MM.1S (cell line): ENCODE results near the gene DDN.
A peak's percentile ranks its signal among the peaks of the same experiment; 100 is the strongest.

ENCODE experiments used
- DNase-seq: peaks from one replicate; pipeline ENCODE4 v3.0.0-alpha.2; 2015
- H2AFZ ChIP-seq: fragments of 300-600 bp; sonication (generic); 2 replicates; pipeline ENCODE4 v1.6.0; 2016; ENCODE audit warnings: antibody characterized with exemption, low read length
- H3F3A ChIP-seq: fragments of 300-600 bp; sonication (generic); 2 replicates; pipeline ENCODE4 v1.6.1; 2016; ENCODE audit warnings: mild to moderate bottlenecking, antibody characterized with exemption, low read length, moderate library complexity, mixed read lengths; ENCODE audit not compliant: insufficient read depth
- H3K27ac ChIP-seq: fragments of 300-600 bp; sonication (generic); 2 replicates; pipeline ENCODE4 v1.5.1; 2016; ENCODE audit warnings: mild to moderate bottlenecking, low read length
- H3K27me3 ChIP-seq: fragments of 300-600 bp; sonication (generic); replicated peaks from 2 replicates; pipeline ENCODE4 v1.6.0; 2016; ENCODE audit warnings: low read length; ENCODE audit not compliant: insufficient read depth
- H3K36me3 ChIP-seq: fragments of 300-600 bp; sonication (generic); replicated peaks from 2 replicates; pipeline ENCODE4 v1.6.1; 2016; ENCODE audit warnings: mild to moderate bottlenecking, low read length, mixed read lengths; ENCODE audit not compliant: insufficient read depth
- H3K4me1 ChIP-seq: fragments of 300-600 bp; sonication (generic); 2 replicates; pipeline ENCODE4 v1.6.1; 2016; ENCODE audit warnings: low read length, mixed read lengths
- H3K4me2 ChIP-seq: fragments of 300-600 bp; sonication (generic); 2 replicates; pipeline ENCODE4 v1.6.0; 2016; ENCODE audit warnings: low read depth, low read length
- H3K4me3 ChIP-seq: fragments of 300-600 bp; sonication (generic); 2 replicates; pipeline ENCODE4 v1.5.1; 2016; ENCODE audit warnings: low read length, mixed read lengths
- H3K79me2 ChIP-seq: fragments of 300-600 bp; sonication (generic); 2 replicates; pipeline ENCODE4 v1.6.1; 2016; ENCODE audit warnings: mixed run types, low read length, mixed read lengths
- H3K9ac ChIP-seq: fragments of 300-600 bp; sonication (generic); 2 replicates; pipeline ENCODE4 v1.6.1; 2016; ENCODE audit warnings: low read length, mixed read lengths
- H3K9me2 ChIP-seq: fragments of 300-600 bp; sonication (generic); replicated peaks from 2 replicates; pipeline ENCODE4 v1.6.1; 2016; ENCODE audit warnings: mild to moderate bottlenecking, low read length, mixed read lengths; ENCODE audit not compliant: insufficient read depth
- H3K9me3 ChIP-seq: fragments of 300-600 bp; sonication (generic); replicated peaks from 2 replicates; pipeline ENCODE4 v1.6.1; 2016; ENCODE audit warnings: mild to moderate bottlenecking, low read length, mixed read lengths; ENCODE audit not compliant: insufficient read depth
- H4K20me1 ChIP-seq: fragments of 300-600 bp; sonication (generic); 2 replicates; pipeline ENCODE4 v1.6.1; 2016; ENCODE audit warnings: mild to moderate bottlenecking, low read length, moderate library complexity, mixed read lengths; ENCODE audit not compliant: insufficient read depth
- CTCF ChIP-seq: fragments of 300-600 bp; sonication (generic); IDR thresholded peaks from 2 replicates; pipeline ENCODE4 v1.5.1; 2016; ENCODE audit warnings: antibody characterized with exemption, low read length, mixed read lengths
- EZH2 ChIP-seq: fragments of 300-600 bp; sonication (generic); optimal IDR thresholded peaks from 2 replicates; pipeline ENCODE3; 2017; ENCODE audit warnings: low read depth, mild to moderate bottlenecking, antibody characterized with exemption, low read length, mixed read lengths
- EZH2phosphoT487 ChIP-seq: fragments of 300-600 bp; sonication (generic); IDR thresholded peaks from 2 replicates; pipeline ENCODE4 v1.6.1; 2018; ENCODE audit warnings: antibody characterized with exemption, low read length

DDN gene

DNA sequence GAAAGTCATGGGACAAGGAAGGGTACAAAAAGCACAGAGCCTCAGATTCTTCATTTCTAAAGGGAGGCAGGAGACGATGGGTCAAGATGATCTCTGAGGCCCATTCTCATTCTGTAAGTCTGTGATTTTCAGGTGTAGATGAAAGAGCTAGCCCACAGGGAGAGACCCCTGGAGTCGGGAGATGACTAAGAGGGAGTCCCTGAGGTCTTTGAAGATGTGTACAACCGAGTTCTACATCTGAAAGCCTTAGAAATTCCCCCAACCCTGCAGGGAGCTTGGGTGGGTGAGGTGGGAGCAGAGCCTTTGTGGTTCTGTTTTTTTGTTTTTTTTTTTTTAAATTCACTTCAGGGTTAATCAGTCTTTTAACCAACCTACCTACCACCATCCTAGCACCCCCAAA, 30.7 kb downstream of the DDN start:
- no peaks in the 10 kb centered on the region for H3K79me2 ChIP-seq
- no peak overlapping the region for H3K4me3 ChIP-seq
- H3K4me1 ChIP-seq = peaks cover 27% of the 10 kb centered on the region
- H3K4me2 ChIP-seq = no peak overlapping the region
- H3K27ac ChIP-seq = no peak overlapping the region
- H3K9me2 ChIP-seq = no peaks in the 10 kb centered on the region
- H2AFZ ChIP-seq = no peak overlapping the region
- H4K20me1 ChIP-seq = no peaks in the 10 kb centered on the region
- DNase-seq = no peak
- no peaks in the 10 kb centered on the region for H3K36me3 ChIP-seq
- H3K27me3 ChIP-seq = peaks cover 35% of the 10 kb centered on the region
- no peaks in the 10 kb centered on the region for H3F3A ChIP-seq
- no peak overlapping the region for H3K9ac ChIP-seq
- no peak for TF ChIP-seq EZH2phosphoT487
- no peak for TF ChIP-seq CTCF
- TF ChIP-seq EZH2 = no peak
- H3K9me3 ChIP-seq = no peaks in the 10 kb centered on the region

DNA sequence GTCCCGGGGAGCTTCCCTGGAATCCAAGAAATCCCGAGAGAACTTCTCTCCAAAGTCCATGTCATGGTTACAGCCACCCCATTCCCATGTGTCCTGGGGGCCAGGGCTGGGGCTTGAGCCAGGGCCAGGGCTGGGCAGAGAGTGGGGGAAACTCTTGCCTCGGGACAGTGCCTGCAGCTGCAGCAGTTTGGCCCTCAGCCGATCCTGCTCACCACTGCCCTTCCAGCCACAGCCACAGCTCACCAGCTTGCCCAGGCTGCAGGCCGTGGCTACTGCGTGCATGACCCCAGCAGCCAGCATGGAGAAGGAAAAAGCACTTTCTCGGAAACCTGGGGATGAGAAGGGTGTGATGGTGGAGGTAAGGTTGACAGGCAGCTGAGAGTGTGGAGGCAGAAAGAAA, 31.2 kb downstream of the DDN start:
- no peaks in the 10 kb centered on the region for H3K9me3 ChIP-seq
- H3K27ac ChIP-seq = no peak overlapping the region

DNA sequence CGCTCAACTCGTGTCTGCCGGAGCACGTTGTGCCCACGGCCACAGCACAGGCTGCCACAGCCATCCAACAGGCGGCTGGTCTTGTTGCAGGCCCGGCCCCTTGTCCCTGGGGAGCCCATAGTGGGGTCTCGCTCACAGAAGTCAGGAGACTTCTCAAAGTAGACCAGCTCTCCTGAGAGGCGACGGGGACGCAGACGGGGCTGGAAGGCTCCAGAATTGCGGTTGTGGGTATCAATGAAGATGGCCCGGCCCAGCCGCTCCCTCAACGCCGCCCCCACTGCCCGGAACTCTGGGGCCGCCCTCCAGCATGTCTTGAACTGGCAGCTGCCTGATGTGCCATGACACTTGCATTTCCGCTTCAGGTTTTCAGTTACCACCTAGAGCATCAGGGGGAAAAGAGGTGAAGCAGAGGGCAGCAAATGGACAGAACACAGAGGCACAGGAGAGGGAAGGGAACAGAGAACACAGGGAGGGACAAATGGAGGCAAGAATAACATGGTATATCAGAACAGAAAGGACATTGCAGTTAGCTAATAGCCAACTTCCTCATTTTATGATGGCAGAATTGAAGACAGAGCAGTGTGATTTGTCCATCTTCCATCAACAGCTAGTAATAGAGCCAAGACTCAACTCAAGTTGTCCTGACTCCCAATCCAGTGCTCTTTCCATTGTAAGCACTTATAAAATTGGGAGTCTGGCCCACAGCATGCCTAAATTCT, 32.8 kb downstream of the DDN start:
- Histone ChIP-seq H3K9ac (no peak overlapping the region), H2AFZ (peak overlapping the region; percentile 65), H3F3A (no peaks in the 10 kb centered on the region), H3K79me2 (no peaks in the 10 kb centered on the region), H3K4me2 (peak overlapping the region; percentile 15), H3K9me2 (no peaks in the 10 kb centered on the region), H3K27ac (peak overlapping the region; percentile 0; the same call in 1 of the 2 replicates), H3K4me1 (peaks cover 27% of the 10 kb centered on the region), H3K4me3 (0 out of 2 replicates have a peak overlapping the region, but pooled peaks have one; percentile 9), H4K20me1 (no peaks in the 10 kb centered on the region), H3K27me3 (peaks cover 14% of the 10 kb centered on the region), H3K9me3 (no peaks in the 10 kb centered on the region), H3K36me3 (no peaks in the 10 kb centered on the region)
- TF ChIP-seq CTCF (no peak), EZH2phosphoT487 (no peak), EZH2 (no peak)
- DNase-seq = peak; percentile 73

More for the DNA sequence above, 31.2 kb downstream of the DDN start:
- H3K27me3 ChIP-seq = peaks cover 31% of the 10 kb centered on the region
- H2AFZ ChIP-seq = no peak overlapping the region
- no peaks in the 10 kb centered on the region for H3K79me2 ChIP-seq
- H3K4me2 ChIP-seq = no peak overlapping the region
- no peak for TF ChIP-seq EZH2
- no peak for TF ChIP-seq CTCF
- TF ChIP-seq EZH2phosphoT487 = no peak
- H3K4me3 ChIP-seq = no peak overlapping the region
- no peaks in the 10 kb centered on the region for H4K20me1 ChIP-seq
- no peaks in the 10 kb centered on the region for H3F3A ChIP-seq
- no peaks in the 10 kb centered on the region for H3K36me3 ChIP-seq
- DNase-seq = no peak
- no peak overlapping the region for H3K9ac ChIP-seq
- H3K4me1 ChIP-seq = peaks cover 27% of the 10 kb centered on the region
- no peaks in the 10 kb centered on the region for H3K9me2 ChIP-seq
